AG10803 (cell line): ENCODE data around the gene ALDH9A1.

Source experiments
- DNase-seq: peaks from one replicate; pipeline ENCODE4 v3.0.0; 2010; ENCODE audit warnings: low read depth
- H3K4me3 ChIP-seq: 2 replicates; pipeline ENCODE4 v1.5.1; 2011; ENCODE audit warnings: mild to moderate bottlenecking, low read length, control low read depth
- CTCF ChIP-seq: conservative IDR thresholded peaks from 2 replicates; pipeline ENCODE4 v1.5.1; 2011; ENCODE audit warnings: mild to moderate bottlenecking, low read length, control low read depth, inconsistent platforms

ALDH9A1 gene

GRCh38 chr1:165699577-165699976 is 1.2 kb upstream of the ALDH9A1 start:
- no peak overlapping the region for H3K4me3 ChIP-seq
- TF ChIP-seq CTCF: no peak
- DNase-seq: no peak

GRCh38 chr1:165698761-165699052 is 345 bp upstream of the ALDH9A1 start:
- no peak for DNase-seq
- H3K4me3 ChIP-seq: peak overlapping the region; percentile 73
- no peak for TF ChIP-seq CTCF

GRCh38 chr1:165697491-165697880 is 876 bp downstream of the ALDH9A1 start:
- peak overlapping the region; percentile 98 for H3K4me3 ChIP-seq
- DNase-seq: peak; percentile 24
- TF ChIP-seq CTCF: no peak

GRCh38 chr1:165696625-165697100 is 1.7 kb downstream of the ALDH9A1 start:
- peak overlapping the region; percentile 98 for H3K4me3 ChIP-seq
- TF ChIP-seq CTCF: no peak
- peak; percentile 99 for DNase-seq

- TF ChIP-seq CTCF: no peak
- DNase-seq: peak; percentile 65
- no peak overlapping the region for H3K4me3 ChIP-seq
Measured at GRCh38 chr1:165695031-165695430, 3.3 kb downstream of the ALDH9A1 start.

- TF ChIP-seq CTCF: no peak
- H3K4me3 ChIP-seq: no peak overlapping the region
- DNase-seq: no peak
Measured at GRCh38 chr1:165688046-165688445, 10.3 kb downstream of the ALDH9A1 start.

- no peak overlapping the region for H3K4me3 ChIP-seq
- no peak for DNase-seq
- TF ChIP-seq CTCF: no peak
Measured at GRCh38 chr1:165686971-165687433, 11.4 kb downstream of the ALDH9A1 start.
